Uterus (tissue), 2 donors: Measurements from ENCODE around the gene CPTP.
A peak's percentile ranks its signal among the peaks of the same experiment; 100 is the strongest.

Source experiments
- POLR2A ChIP-seq, 2 donors: fragments of 450-650 bp; IDR thresholded peaks; one replicate each; pipeline ENCODE4 v1.6.1; 2016; ENCODE audit warnings: antibody characterized with exemption in 2 of 2, mild to moderate bottlenecking in 1 of 2, moderate library complexity in 1 of 2
- TF ChIP-seq, protein P1 (sequence below), 4 experiments: fragments of 200-600 bp in 2 of 4; fragments of 450-650 bp in 2 of 4; sonication (generic) in 2 of 4; IDR thresholded peaks; one replicate each; pipeline ENCODE4 v1.5.1; 2016 to 2019; ENCODE audit warnings: antibody characterized with exemption in 4 of 4, mild to moderate bottlenecking in 2 of 4, moderate library complexity in 1 of 4

DNA sequence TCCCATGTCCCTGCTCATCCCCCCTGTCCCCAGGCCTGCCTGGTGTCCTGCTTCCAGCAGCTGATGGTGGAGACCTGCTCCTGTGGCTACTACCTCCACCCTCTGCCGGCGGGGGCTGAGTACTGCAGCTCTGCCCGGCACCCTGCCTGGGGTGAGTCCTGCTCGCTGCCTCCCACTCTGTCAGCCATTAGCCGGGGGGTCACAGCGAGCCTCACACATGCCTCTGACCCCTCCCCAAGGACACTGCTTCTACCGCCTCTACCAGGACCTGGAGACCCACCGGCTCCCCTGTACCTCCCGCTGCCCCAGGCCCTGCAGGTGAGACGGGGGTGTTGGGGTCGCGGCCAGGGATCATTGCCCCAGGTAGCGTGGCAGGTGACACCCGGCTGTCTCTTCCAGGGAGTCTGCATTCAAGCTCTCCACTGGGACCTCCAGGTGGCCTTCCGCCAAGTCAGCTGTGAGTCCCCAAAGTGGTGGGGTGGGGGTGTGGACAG lies 34.3 kb upstream of the CPTP start:
- TF ChIP-seq, protein P1, sequence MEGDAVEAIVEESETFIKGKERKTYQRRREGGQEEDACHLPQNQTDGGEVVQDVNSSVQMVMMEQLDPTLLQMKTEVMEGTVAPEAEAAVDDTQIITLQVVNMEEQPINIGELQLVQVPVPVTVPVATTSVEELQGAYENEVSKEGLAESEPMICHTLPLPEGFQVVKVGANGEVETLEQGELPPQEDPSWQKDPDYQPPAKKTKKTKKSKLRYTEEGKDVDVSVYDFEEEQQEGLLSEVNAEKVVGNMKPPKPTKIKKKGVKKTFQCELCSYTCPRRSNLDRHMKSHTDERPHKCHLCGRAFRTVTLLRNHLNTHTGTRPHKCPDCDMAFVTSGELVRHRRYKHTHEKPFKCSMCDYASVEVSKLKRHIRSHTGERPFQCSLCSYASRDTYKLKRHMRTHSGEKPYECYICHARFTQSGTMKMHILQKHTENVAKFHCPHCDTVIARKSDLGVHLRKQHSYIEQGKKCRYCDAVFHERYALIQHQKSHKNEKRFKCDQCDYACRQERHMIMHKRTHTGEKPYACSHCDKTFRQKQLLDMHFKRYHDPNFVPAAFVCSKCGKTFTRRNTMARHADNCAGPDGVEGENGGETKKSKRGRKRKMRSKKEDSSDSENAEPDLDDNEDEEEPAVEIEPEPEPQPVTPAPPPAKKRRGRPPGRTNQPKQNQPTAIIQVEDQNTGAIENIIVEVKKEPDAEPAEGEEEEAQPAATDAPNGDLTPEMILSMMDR (IDR thresholded peaks at IDR 0.05) = peak; percentile 18 to 60 (median 32)
- no peak for TF ChIP-seq POLR2A (IDR thresholded peaks at IDR 0.05)
